HEK293 (cell line): ENCODE measurements around the gene PHEX.

ENCODE experiments used
- CTCF ChIA-PET: fragments of 350-600 bp; formaldehyde crosslinking; extraction: SDS; loops from one replicate; lab custom pipeline; 2021; ENCODE audit warnings: antibody characterized with exemption; lab: Yijun Ruan, JAX
- POLR2A ChIA-PET: fragments of 300-600 bp; formaldehyde crosslinking; extraction: SDS; loops from one replicate; lab custom pipeline; 2020; ENCODE audit warnings: antibody characterized with exemption, inconsistent platforms; lab: Yijun Ruan, JAX
- H3K27ac ChIP-seq: fragments of 200-500 bp; sonication (Bioruptor generic); 2 replicates; pipeline ENCODE4 v1.5.1; 2014; ENCODE audit warnings: low read depth, low read length, control low read depth, inconsistent platforms; ENCODE audit errors: extremely low read depth
- H3K36me3 ChIP-seq, 2 experiments: fragments of 200-500 bp in 1 of 2; sonication (Bioruptor generic) in 1 of 2; 1 replicate in 1 of 2; 2 replicates in 1 of 2; pipeline ENCODE4 v1.5.1; 2014 to 2017; ENCODE audit warnings: inconsistent platforms in 2 of 2, low read length in 2 of 2; ENCODE audit not compliant: control insufficient read depth in 2 of 2, insufficient read depth in 1 of 2
- H3K4me1 ChIP-seq: fragments of 200-500 bp; sonication (Bioruptor generic); 2 replicates; pipeline ENCODE4 v1.5.1; 2014; ENCODE audit warnings: mild to moderate bottlenecking, low read length, inconsistent platforms; ENCODE audit not compliant: control insufficient read depth, insufficient read depth
- H3K4me3 ChIP-seq: 2 replicates; pipeline ENCODE4 v1.5.1; 2011; ENCODE audit warnings: low read depth, mild to moderate bottlenecking, control low read depth, low read length, moderate library complexity
- H3K9me3 ChIP-seq: fragments of 200-500 bp; sonication (Bioruptor generic); 2 replicates; pipeline ENCODE4 v1.5.1; 2014; ENCODE audit warnings: low read depth, low read length, inconsistent platforms; ENCODE audit not compliant: control insufficient read depth, insufficient read depth
- SETDB1 ChIP-seq: IDR thresholded peaks from one replicate; pipeline ENCODE4 v1.6.1; 2017; ENCODE audit warnings: mild to moderate bottlenecking, low read length, moderate library complexity, mixed read lengths; ENCODE audit not compliant: insufficient read length
- SP3 ChIP-seq: fragments of 450-650 bp; formaldehyde crosslinking; IDR thresholded peaks from 2 replicates; pipeline ENCODE4 v1.5.1; 2016; ENCODE audit warnings: missing biosample characterization, missing genetic modification characterization
- WT1 ChIP-seq: fragments of 450-650 bp; formaldehyde crosslinking; IDR thresholded peaks from 2 replicates; pipeline ENCODE4 v1.5.1; 2016; ENCODE audit warnings: missing biosample characterization, missing genetic modification characterization
- ZBTB8A ChIP-seq: fragments of 450-650 bp; formaldehyde crosslinking; IDR thresholded peaks from 2 replicates; pipeline ENCODE4 v1.5.1; 2016; ENCODE audit warnings: missing biosample characterization, missing genetic modification characterization
- ZNF2 ChIP-seq: fragments of 450-650 bp; formaldehyde crosslinking; IDR thresholded peaks from 2 replicates; pipeline ENCODE4 v1.5.1; 2016; ENCODE audit warnings: missing biosample characterization, missing genetic modification characterization
- ZNF292 ChIP-seq: fragments of 450-650 bp; formaldehyde crosslinking; IDR thresholded peaks from 2 replicates; pipeline ENCODE4 v1.5.1; 2016; ENCODE audit warnings: low read depth, missing biosample characterization, missing genetic modification characterization, borderline replicate concordance
- ZNF558 ChIP-seq: fragments of 450-650 bp; formaldehyde crosslinking; IDR thresholded peaks from 2 replicates; pipeline ENCODE4 v1.5.1; 2016; ENCODE audit warnings: missing biosample characterization, missing genetic modification characterization
- ZNF560 ChIP-seq: fragments of 450-650 bp; formaldehyde crosslinking; IDR thresholded peaks from 2 replicates; pipeline ENCODE4 v1.5.1; 2017; ENCODE audit warnings: missing biosample characterization, missing genetic modification characterization, borderline replicate concordance
- ZNF658 ChIP-seq: fragments of 450-650 bp; formaldehyde crosslinking; IDR thresholded peaks from 2 replicates; pipeline ENCODE4; 2016; ENCODE audit warnings: missing biosample characterization, missing genetic modification characterization
- ZNF664 ChIP-seq: fragments of 450-650 bp; formaldehyde crosslinking; IDR thresholded peaks from 2 replicates; pipeline ENCODE4 v1.5.1; 2016; ENCODE audit warnings: missing biosample characterization, missing genetic modification characterization
- ZNF677 ChIP-seq: fragments of 450-650 bp; IDR thresholded peaks from 2 replicates; pipeline ENCODE4 v1.5.0; 2018; ENCODE audit warnings: missing biosample characterization, mild to moderate bottlenecking, missing genetic modification characterization, moderate library complexity
- ZNF747 ChIP-seq: fragments of 450-650 bp; formaldehyde crosslinking; IDR thresholded peaks from 2 replicates; pipeline ENCODE4 v1.5.1; 2016; ENCODE audit warnings: missing biosample characterization, missing genetic modification characterization
- TF ChIP-seq, protein P1 (sequence below): fragments of 450-650 bp; formaldehyde crosslinking; IDR thresholded peaks from 2 replicates; pipeline ENCODE4 v1.5.1; 2017; ENCODE audit warnings: missing biosample characterization, missing genetic modification characterization
- TF ChIP-seq, protein P2 (sequence below): fragments of 450-650 bp; formaldehyde crosslinking; IDR thresholded peaks from 2 replicates; pipeline ENCODE4 v1.5.1; 2016; ENCODE audit warnings: missing biosample characterization, missing genetic modification characterization
- TF ChIP-seq, protein P3 (sequence below): fragments of 450-650 bp; formaldehyde crosslinking; IDR thresholded peaks from 2 replicates; pipeline ENCODE4 v1.5.1; 2016; ENCODE audit warnings: missing biosample characterization, missing genetic modification characterization
- TF ChIP-seq, protein P4 (sequence below): fragments of 450-650 bp; formaldehyde crosslinking; IDR thresholded peaks from 2 replicates; pipeline ENCODE4 v1.5.1; 2017; ENCODE audit warnings: missing biosample characterization, missing genetic modification characterization
- TF ChIP-seq, protein P5 (sequence below): fragments of 450-650 bp; formaldehyde crosslinking; IDR thresholded peaks from 2 replicates; pipeline ENCODE4 v1.5.1; 2016; ENCODE audit warnings: missing biosample characterization, missing genetic modification characterization
- TF ChIP-seq, protein P6 (sequence below): fragments of 450-650 bp; formaldehyde crosslinking; IDR thresholded peaks from 2 replicates; pipeline ENCODE4 v1.5.0; 2017; ENCODE audit warnings: missing biosample characterization, missing genetic modification characterization, borderline replicate concordance
- TF ChIP-seq, protein P7 (sequence below): fragments of 450-650 bp; formaldehyde crosslinking; IDR thresholded peaks from 2 replicates; pipeline ENCODE4; 2016; ENCODE audit warnings: missing biosample characterization, missing genetic modification characterization

PHEX gene

DNA sequence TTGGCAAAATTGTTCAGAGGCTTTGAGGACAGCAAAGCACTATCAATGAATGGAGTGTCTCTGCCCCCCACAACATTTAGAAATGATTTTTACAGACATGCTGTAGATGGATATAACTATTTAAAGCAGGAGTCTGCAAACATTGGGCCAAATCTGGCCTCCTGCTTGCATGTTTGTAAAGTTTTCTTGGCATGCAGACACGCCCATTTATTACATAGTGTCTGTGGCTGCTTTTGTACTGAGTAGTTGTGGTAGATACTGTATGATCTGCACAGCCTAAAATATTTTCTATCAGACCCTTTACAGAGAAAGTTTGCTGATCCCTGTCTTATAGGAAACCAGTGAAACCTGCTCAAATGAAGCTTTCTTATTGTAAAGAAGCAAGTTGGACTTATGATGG lies 45.5 kb upstream of the PHEX start:
- POLR2A ChIA-PET, result no interaction called here
- Histone ChIP-seq H3K27ac (no peak overlapping the region), H3K36me3 (peaks cover 16 to 31% of the 10 kb centered on the region in 2 experiments), H3K9me3 (no peaks in the 10 kb centered on the region), H3K4me1 (no peaks in the 10 kb centered on the region)
- TF ChIP-seq ZNF658 (tag by site-specific recombination) (no peak), SETDB1 (no peak), ZNF560 (tag by site-specific recombination) (no peak), ZNF747 (no peak), ZNF664 (no peak), ZBTB8A (tag by site-specific recombination) (no peak), ZNF677 (no peak), SP3 (tag by site-specific recombination) (no peak), ZNF558 (tag by site-specific recombination) (no peak), ZNF2 (tag by site-specific recombination) (no peak), WT1 (tag by site-specific recombination) (no peak), ZNF292 (tag by site-specific recombination) (no peak)
- TF ChIP-seq, protein P1, sequence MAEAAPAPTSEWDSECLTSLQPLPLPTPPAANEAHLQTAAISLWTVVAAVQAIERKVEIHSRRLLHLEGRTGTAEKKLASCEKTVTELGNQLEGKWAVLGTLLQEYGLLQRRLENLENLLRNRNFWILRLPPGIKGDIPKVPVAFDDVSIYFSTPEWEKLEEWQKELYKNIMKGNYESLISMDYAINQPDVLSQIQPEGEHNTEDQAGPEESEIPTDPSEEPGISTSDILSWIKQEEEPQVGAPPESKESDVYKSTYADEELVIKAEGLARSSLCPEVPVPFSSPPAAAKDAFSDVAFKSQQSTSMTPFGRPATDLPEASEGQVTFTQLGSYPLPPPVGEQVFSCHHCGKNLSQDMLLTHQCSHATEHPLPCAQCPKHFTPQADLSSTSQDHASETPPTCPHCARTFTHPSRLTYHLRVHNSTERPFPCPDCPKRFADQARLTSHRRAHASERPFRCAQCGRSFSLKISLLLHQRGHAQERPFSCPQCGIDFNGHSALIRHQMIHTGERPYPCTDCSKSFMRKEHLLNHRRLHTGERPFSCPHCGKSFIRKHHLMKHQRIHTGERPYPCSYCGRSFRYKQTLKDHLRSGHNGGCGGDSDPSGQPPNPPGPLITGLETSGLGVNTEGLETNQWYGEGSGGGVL (tag by site-specific recombination), result no peak
- TF ChIP-seq, protein P2, sequence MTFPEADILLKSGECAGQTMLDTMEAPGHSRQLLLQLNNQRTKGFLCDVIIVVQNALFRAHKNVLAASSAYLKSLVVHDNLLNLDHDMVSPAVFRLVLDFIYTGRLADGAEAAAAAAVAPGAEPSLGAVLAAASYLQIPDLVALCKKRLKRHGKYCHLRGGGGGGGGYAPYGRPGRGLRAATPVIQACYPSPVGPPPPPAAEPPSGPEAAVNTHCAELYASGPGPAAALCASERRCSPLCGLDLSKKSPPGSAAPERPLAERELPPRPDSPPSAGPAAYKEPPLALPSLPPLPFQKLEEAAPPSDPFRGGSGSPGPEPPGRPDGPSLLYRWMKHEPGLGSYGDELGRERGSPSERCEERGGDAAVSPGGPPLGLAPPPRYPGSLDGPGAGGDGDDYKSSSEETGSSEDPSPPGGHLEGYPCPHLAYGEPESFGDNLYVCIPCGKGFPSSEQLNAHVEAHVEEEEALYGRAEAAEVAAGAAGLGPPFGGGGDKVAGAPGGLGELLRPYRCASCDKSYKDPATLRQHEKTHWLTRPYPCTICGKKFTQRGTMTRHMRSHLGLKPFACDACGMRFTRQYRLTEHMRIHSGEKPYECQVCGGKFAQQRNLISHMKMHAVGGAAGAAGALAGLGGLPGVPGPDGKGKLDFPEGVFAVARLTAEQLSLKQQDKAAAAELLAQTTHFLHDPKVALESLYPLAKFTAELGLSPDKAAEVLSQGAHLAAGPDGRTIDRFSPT (tag by site-specific recombination), result no peak
- TF ChIP-seq, protein P3, sequence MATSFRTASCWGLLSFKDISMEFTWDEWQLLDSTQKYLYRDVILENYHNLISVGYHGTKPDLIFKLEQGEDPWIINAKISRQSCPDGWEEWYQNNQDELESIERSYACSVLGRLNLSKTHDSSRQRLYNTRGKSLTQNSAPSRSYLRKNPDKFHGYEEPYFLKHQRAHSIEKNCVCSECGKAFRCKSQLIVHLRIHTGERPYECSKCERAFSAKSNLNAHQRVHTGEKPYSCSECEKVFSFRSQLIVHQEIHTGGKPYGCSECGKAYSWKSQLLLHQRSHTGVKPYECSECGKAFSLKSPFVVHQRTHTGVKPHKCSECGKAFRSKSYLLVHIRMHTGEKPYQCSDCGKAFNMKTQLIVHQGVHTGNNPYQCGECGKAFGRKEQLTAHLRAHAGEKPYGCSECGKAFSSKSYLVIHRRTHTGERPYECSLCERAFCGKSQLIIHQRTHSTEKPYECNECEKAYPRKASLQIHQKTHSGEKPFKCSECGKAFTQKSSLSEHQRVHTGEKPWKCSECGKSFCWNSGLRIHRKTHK, result no peak
- TF ChIP-seq, protein P4, sequence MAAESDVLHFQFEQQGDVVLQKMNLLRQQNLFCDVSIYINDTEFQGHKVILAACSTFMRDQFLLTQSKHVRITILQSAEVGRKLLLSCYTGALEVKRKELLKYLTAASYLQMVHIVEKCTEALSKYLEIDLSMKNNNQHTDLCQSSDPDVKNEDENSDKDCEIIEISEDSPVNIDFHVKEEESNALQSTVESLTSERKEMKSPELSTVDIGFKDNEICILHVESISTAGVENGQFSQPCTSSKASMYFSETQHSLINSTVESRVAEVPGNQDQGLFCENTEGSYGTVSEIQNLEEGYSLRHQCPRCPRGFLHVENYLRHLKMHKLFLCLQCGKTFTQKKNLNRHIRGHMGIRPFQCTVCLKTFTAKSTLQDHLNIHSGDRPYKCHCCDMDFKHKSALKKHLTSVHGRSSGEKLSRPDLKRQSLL, result no peak
- TF ChIP-seq, protein P5, sequence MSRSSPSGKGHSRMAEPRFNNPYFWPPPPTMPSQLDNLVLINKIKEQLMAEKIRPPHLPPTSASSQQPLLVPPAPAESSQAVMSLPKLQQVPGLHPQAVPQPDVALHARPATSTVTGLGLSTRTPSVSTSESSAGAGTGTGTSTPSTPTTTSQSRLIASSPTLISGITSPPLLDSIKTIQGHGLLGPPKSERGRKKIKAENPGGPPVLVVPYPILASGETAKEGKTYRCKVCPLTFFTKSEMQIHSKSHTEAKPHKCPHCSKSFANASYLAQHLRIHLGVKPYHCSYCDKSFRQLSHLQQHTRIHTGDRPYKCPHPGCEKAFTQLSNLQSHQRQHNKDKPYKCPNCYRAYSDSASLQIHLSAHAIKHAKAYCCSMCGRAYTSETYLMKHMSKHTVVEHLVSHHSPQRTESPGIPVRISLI (tag by site-specific recombination), result no peak
- TF ChIP-seq, protein P6, sequence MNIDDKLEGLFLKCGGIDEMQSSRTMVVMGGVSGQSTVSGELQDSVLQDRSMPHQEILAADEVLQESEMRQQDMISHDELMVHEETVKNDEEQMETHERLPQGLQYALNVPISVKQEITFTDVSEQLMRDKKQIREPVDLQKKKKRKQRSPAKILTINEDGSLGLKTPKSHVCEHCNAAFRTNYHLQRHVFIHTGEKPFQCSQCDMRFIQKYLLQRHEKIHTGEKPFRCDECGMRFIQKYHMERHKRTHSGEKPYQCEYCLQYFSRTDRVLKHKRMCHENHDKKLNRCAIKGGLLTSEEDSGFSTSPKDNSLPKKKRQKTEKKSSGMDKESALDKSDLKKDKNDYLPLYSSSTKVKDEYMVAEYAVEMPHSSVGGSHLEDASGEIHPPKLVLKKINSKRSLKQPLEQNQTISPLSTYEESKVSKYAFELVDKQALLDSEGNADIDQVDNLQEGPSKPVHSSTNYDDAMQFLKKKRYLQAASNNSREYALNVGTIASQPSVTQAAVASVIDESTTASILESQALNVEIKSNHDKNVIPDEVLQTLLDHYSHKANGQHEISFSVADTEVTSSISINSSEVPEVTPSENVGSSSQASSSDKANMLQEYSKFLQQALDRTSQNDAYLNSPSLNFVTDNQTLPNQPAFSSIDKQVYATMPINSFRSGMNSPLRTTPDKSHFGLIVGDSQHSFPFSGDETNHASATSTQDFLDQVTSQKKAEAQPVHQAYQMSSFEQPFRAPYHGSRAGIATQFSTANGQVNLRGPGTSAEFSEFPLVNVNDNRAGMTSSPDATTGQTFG (tag by site-specific recombination), result no peak
- TF ChIP-seq, protein P7, sequence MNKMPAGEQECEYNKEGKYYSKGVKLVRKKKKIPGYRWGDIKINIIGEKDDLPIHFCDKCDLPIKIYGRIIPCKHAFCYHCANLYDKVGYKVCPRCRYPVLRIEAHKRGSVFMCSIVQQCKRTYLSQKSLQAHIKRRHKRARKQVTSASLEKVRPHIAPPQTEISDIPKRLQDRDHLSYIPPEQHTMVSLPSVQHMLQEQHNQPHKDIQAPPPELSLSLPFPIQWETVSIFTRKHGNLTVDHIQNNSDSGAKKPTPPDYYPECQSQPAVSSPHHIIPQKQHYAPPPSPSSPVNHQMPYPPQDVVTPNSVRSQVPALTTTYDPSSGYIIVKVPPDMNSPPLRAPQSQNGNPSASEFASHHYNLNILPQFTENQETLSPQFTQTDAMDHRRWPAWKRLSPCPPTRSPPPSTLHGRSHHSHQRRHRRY (tag by site-specific recombination), result no peak
- TF ChIP-seq, all 188 proteins: peak for 0
- no peak overlapping the region for H3K4me3 ChIP-seq
- CTCF ChIA-PET, result interaction anchor here (0.9 to 1.7 kb wide), 3 partner anchors 84 to 419 kb away, joined by 3 read pairs; no protein-coding TSS in a partner anchor
